CD4-positive, CD25-positive, alpha-beta regulatory T cell (primary cell): Measurements from ENCODE around the gene SPG21. TPM values are rescaled to one million over a fixed set of nuclear protein-coding genes. Genes with fewer than 3 reads are reported as not detected.
"Not testable (repeated sequence)": the region's sequence is repeated elsewhere in the genome, so short reads cannot be mapped to it uniquely, and the experiment has no call there.

Experiments
- ATAC-seq, 2 donors: fragments of 150-1000 bp; cut with Tn5 transposase; one replicate each; pipeline ENCODE4 v1.10.0; 2021; ENCODE audit warnings: low read depth in 2 of 2, moderate number of reproducible peaks in 2 of 2, moderate library complexity in 1 of 2
- DNase-seq, 3 donors: peaks; one replicate each; pipeline versions ENCODE4 v3.0.0 to v3.0.0-alpha.2; 2012 to 2022; ENCODE audit warnings: mixed read lengths in 1 of 3
- H3K27ac ChIP-seq: one replicate; pipeline ENCODE4 v1.7.0; 2013; ENCODE audit warnings: mild to moderate bottlenecking, low read length; ENCODE audit not compliant: insufficient read depth, poor library complexity, severe bottlenecking
- H3K27me3 ChIP-seq: one replicate; pipeline ENCODE4 v1.7.0; 2013; ENCODE audit warnings: low read length; ENCODE audit not compliant: control insufficient read depth, insufficient read depth
- H3K36me3 ChIP-seq: one replicate; pipeline ENCODE4 v1.7.0; 2013; ENCODE audit warnings: mild to moderate bottlenecking, low read length, moderate library complexity; ENCODE audit not compliant: control insufficient read depth, insufficient read depth
- H3K4me1 ChIP-seq: 2 replicates; pipeline ENCODE4 v1.7.0; 2013; ENCODE audit warnings: mild to moderate bottlenecking, low read length; ENCODE audit not compliant: insufficient read depth, control insufficient read depth, poor library complexity, severe bottlenecking
- H3K4me3 ChIP-seq: one replicate; pipeline ENCODE4 v1.7.0; 2013; ENCODE audit warnings: low read depth, mild to moderate bottlenecking, low read length, moderate library complexity
- H3K9me3 ChIP-seq, 2 experiments: 1 replicate in 1 of 2; 2 replicates in 1 of 2; pipeline ENCODE4 v1.7.0; 2013; ENCODE audit warnings: low read length in 2 of 2, mild to moderate bottlenecking in 1 of 2, moderate library complexity in 1 of 2; ENCODE audit not compliant: control insufficient read depth in 2 of 2
- H3K27ac Mint-ChIP-seq, 3 donors: one replicate each; pipeline ENCODE4 v1.8.0; 2020 to 2022; ENCODE audit warnings: mild to moderate bottlenecking in 3 of 3, mixed read lengths in 3 of 3, moderate library complexity in 2 of 3
- H3K27me3 Mint-ChIP-seq: one replicate; pipeline ENCODE4 v1.8.0; 2022; ENCODE audit warnings: mild to moderate bottlenecking, mixed read lengths
- H3K36me3 Mint-ChIP-seq: one replicate; pipeline ENCODE4 v1.8.0; 2020; ENCODE audit warnings: mixed read lengths
- H3K4me1 Mint-ChIP-seq, 4 donors: one replicate each; pipeline ENCODE4 v1.8.0; 2020 to 2022; ENCODE audit warnings: mixed read lengths in 4 of 4, mild to moderate bottlenecking in 1 of 4
- H3K4me3 Mint-ChIP-seq, 4 donors: one replicate each; pipeline ENCODE4 v1.8.0; 2020 to 2022; ENCODE audit warnings: mild to moderate bottlenecking in 4 of 4, mixed read lengths in 4 of 4, moderate library complexity in 3 of 4
- H3K9me3 Mint-ChIP-seq, 7 donors: one replicate each; pipeline ENCODE4 v1.8.0; 2020 to 2022; ENCODE audit warnings: mixed read lengths in 7 of 7, mild to moderate bottlenecking in 3 of 7, moderate library complexity in 2 of 7
- polyA plus RNA-seq, 4 donors: library from polyadenylated mRNA; unstranded; fragments of 300-500 nt; fragmentation: Illumina TruSeq; gene quantifications; one replicate each; pipeline ENCODE4 v1.2.3, GENCODE V29; 2021
- total RNA-seq: library from RNA; stranded (reverse); gene quantifications from one replicate; pipeline ENCODE4 v1.2.3, GENCODE V29; 2022

Gene SPG21
- total and polyA plus RNA-seq, 5 donors from 2014 or later: 46.9 to 146 (median 130) TPM

GRCh38 chr15:65011198-65011597, 21.5 kb upstream of the SPG21 start:
- not testable (repeated sequence) for DNase-seq, H3K27me3 Mint-ChIP-seq, H3K4me1 Mint-ChIP-seq, H3K27ac ChIP-seq, H3K4me3 Mint-ChIP-seq, ATAC-seq, H3K27me3 ChIP-seq, H3K9me3 ChIP-seq, H3K4me1 ChIP-seq, H3K9me3 Mint-ChIP-seq, H3K4me3 ChIP-seq, H3K27ac Mint-ChIP-seq
- H3K36me3 Mint-ChIP-seq: peaks cover 35% of the 10 kb centered on the region
- H3K36me3 ChIP-seq: peaks cover 26% of the 10 kb centered on the region

- Mint-ChIP-seq H3K9me3 (peaks cover 0 to 6% (median 0%) of the 10 kb centered on the region in 7 donors), H3K4me3 (peak overlapping the region in 1 of 4 donors; percentile 17), H3K36me3 (peaks cover 34% of the 10 kb centered on the region), H3K27ac (no peak overlapping the region), H3K4me1 (peaks cover 0 to 4% (median 0%) of the 10 kb centered on the region in 4 donors), H3K27me3 (no peaks in the 10 kb centered on the region)
- no peak overlapping the region for H3K27ac ChIP-seq
- H3K36me3 ChIP-seq: peaks cover 16% of the 10 kb centered on the region
- DNase-seq: peak in 1 of 3 donors; percentile 24
- no peaks in the 10 kb centered on the region for H3K27me3 ChIP-seq
- no peak overlapping the region for H3K4me3 ChIP-seq
- no peaks in the 10 kb centered on the region for H3K4me1 ChIP-seq
- no peaks in the 10 kb centered on the region for H3K9me3 ChIP-seq
- no peak for ATAC-seq
These were observed 19.3 kb upstream of the SPG21 start for GRCh38 chr15:65008983-65009382.

GRCh38 chr15:65006876-65007275, 17.2 kb upstream of the SPG21 start:
- Mint-ChIP-seq H3K9me3 (no peaks in the 10 kb centered on the region), H3K4me1 (peaks cover 0 to 4% (median 0%) of the 10 kb centered on the region in 4 donors), H3K36me3 (peaks cover 20% of the 10 kb centered on the region), H3K4me3 (no peak overlapping the region), H3K27me3 (no peaks in the 10 kb centered on the region), H3K27ac (no peak overlapping the region)
- Histone ChIP-seq H3K27me3 (no peaks in the 10 kb centered on the region), H3K4me1 (no peaks in the 10 kb centered on the region), H3K4me3 (no peak overlapping the region), H3K36me3 (peaks cover 13% of the 10 kb centered on the region), H3K27ac (no peak overlapping the region), H3K9me3 (no peaks in the 10 kb centered on the region)
- DNase-seq (no peak), ATAC-seq (no peak)

- ATAC-seq (no peak), DNase-seq (no peak)
- Mint-ChIP-seq H3K27ac (no peak overlapping the region), H3K27me3 (no peaks in the 10 kb centered on the region), H3K9me3 (no peaks in the 10 kb centered on the region), H3K4me3 (no peak overlapping the region), H3K4me1 (peaks cover 0 to 6% (median 0%) of the 10 kb centered on the region in 4 donors), H3K36me3 (peaks cover 20% of the 10 kb centered on the region)
- peaks cover 13% of the 10 kb centered on the region for H3K36me3 ChIP-seq
- no peaks in the 10 kb centered on the region for H3K9me3 ChIP-seq
- H3K4me3 ChIP-seq: no peak overlapping the region
- no peaks in the 10 kb centered on the region for H3K27me3 ChIP-seq
- no peak overlapping the region for H3K27ac ChIP-seq
- no peaks in the 10 kb centered on the region for H3K4me1 ChIP-seq
These were observed 15.3 kb upstream of the SPG21 start for GRCh38 chr15:65004993-65005392.

- Histone ChIP-seq H3K27me3 (no peaks in the 10 kb centered on the region), H3K9me3 (no peaks in the 10 kb centered on the region), H3K27ac (no peak overlapping the region), H3K4me3 (no peak overlapping the region), H3K36me3 (peaks cover 6% of the 10 kb centered on the region), H3K4me1 (peaks cover 4% of the 10 kb centered on the region)
- H3K27ac Mint-ChIP-seq: no peak overlapping the region
- H3K4me1 Mint-ChIP-seq: peaks cover 0 to 5% (median 4%) of the 10 kb centered on the region in 4 donors
- no peak for DNase-seq
- H3K9me3 Mint-ChIP-seq: peaks cover 0 to 1% (median 0%) of the 10 kb centered on the region in 7 donors
- H3K4me3 Mint-ChIP-seq: no peak overlapping the region
- H3K36me3 Mint-ChIP-seq: no peaks in the 10 kb centered on the region
- H3K27me3 Mint-ChIP-seq: no peaks in the 10 kb centered on the region
- no peak for ATAC-seq
These were observed 8.1 kb upstream of the SPG21 start for GRCh38 chr15:64997745-64998375.

- ATAC-seq (no peak), DNase-seq (no peak)
- Histone ChIP-seq H3K27ac (no peak overlapping the region), H3K36me3 (no peaks in the 10 kb centered on the region), H3K4me3 (no peak overlapping the region), H3K4me1 (peaks cover 7% of the 10 kb centered on the region), H3K9me3 (no peaks in the 10 kb centered on the region), H3K27me3 (no peaks in the 10 kb centered on the region)
- Mint-ChIP-seq H3K27ac (no peak overlapping the region), H3K4me1 (peaks cover 0 to 5% (median 4%) of the 10 kb centered on the region in 4 donors), H3K4me3 (no peak overlapping the region), H3K27me3 (no peaks in the 10 kb centered on the region), H3K36me3 (no peaks in the 10 kb centered on the region), H3K9me3 (peaks cover 0 to 1% (median 0%) of the 10 kb centered on the region in 7 donors)
These were observed 7.4 kb upstream of the SPG21 start for GRCh38 chr15:64997066-64997465.

- Mint-ChIP-seq H3K27me3 (peaks cover 8% of the 10 kb centered on the region), H3K4me3 (peak overlapping the region in 3 of 4 donors; percentile 14 to 77 (median 65)), H3K36me3 (peaks cover 1% of the 10 kb centered on the region), H3K9me3 (peaks cover 0 to 1% (median 0%) of the 10 kb centered on the region in 7 donors), H3K27ac (peak overlapping the region in 1 of 3 donors; percentile 83), H3K4me1 (peaks cover 10 to 23% (median 14%) of the 10 kb centered on the region in 4 donors)
- ATAC-seq (no peak), DNase-seq (no peak)
- H3K4me1 ChIP-seq: peaks cover 23% of the 10 kb centered on the region
- no peaks in the 10 kb centered on the region for H3K9me3 ChIP-seq
- no peaks in the 10 kb centered on the region for H3K36me3 ChIP-seq
- H3K4me3 ChIP-seq: no peak overlapping the region
- H3K27ac ChIP-seq: no peak overlapping the region
- H3K27me3 ChIP-seq: no peaks in the 10 kb centered on the region
These were observed 3.6 kb upstream of the SPG21 start for GRCh38 chr15:64993290-64993689.

- DNase-seq (no peak), ATAC-seq (no peak)
- H3K27ac ChIP-seq: no peak overlapping the region
- Mint-ChIP-seq H3K27ac (no peak overlapping the region), H3K36me3 (peaks cover 7% of the 10 kb centered on the region), H3K4me3 (peak overlapping the region in 3 of 4 donors; percentile 54 to 97 (median 96)), H3K27me3 (peaks cover 8% of the 10 kb centered on the region), H3K9me3 (peaks cover 0 to 1% (median 0%) of the 10 kb centered on the region in 7 donors), H3K4me1 (peaks cover 18 to 40% (median 29%) of the 10 kb centered on the region in 4 donors)
- no peaks in the 10 kb centered on the region for H3K36me3 ChIP-seq
- H3K27me3 ChIP-seq: no peaks in the 10 kb centered on the region
- no peaks in the 10 kb centered on the region for H3K9me3 ChIP-seq
- H3K4me3 ChIP-seq: no peak overlapping the region
- H3K4me1 ChIP-seq: peaks cover 24% of the 10 kb centered on the region
These were observed 1.9 kb upstream of the SPG21 start for GRCh38 chr15:64991536-64992135.
